ENCODE measurements around the gene ELFN1. TPM values are rescaled to one million over a fixed set of nuclear protein-coding genes. Genes with fewer than 3 reads are reported as not detected.

Gene ELFN1
- total RNA-seq, 5 donors from 2014 or later (not counting 1 experiment from before 2014, with no cell fraction given): 0.06 to 0.12 (median 0.07) TPM; not detected in 2

GRCh38 chr7:1754345-1754908 lies 84.3 kb downstream of the ELFN1 start:
- ChIA-PET POLR2A (interaction anchor here in 1 of 2 donors (0.7 kb wide), 1 partner anchor 83 kb away, joined by 11 read pairs; no protein-coding TSS in a partner anchor), CTCF (no interaction called here)
- H3K9me3 ChIP-seq: no peaks in the 10 kb centered on the region
- Mint-ChIP-seq H3K4me3 (no peak overlapping the region), H3K4me1 (peaks cover 3 to 9% (median 6%) of the 10 kb centered on the region in 3 donors), H3K27ac (peak overlapping the region in 1 of 2 donors; percentile 55), H3K27me3 (peaks cover 0 to 12% of the 10 kb centered on the region in 2 donors), H3K36me3 (no peaks in the 10 kb centered on the region), H3K9me3 (no peaks in the 10 kb centered on the region)
- H3K27ac ChIP-seq (ENCODE audit: low read length): no peak overlapping the region
- peaks cover 0 to 33% of the 10 kb centered on the region in 2 experiments for H3K27me3 ChIP-seq (replicated peaks in 1 of 2; ENCODE audit: control insufficient read depth in 2 of 2, extremely low read depth in 1 of 2, insufficient read depth in 2 of 2, low read length in 1 of 2)
- H3K4me1 ChIP-seq (ENCODE audit: control insufficient read depth in 1 of 2, extremely low read depth in 1 of 2, insufficient read depth in 2 of 2, low read length in 2 of 2): no peaks in the 10 kb centered on the region
- H3K36me3 ChIP-seq (ENCODE audit: control insufficient read depth in 2 of 2, extremely low read depth in 1 of 2, insufficient read depth in 1 of 2, low read length in 1 of 2): no peaks in the 10 kb centered on the region
- WGBS (ENCODE audit: insufficient coverage): no CpG with 5 or more reads among the region's 5 CpGs
- H3K4me3 ChIP-seq (ENCODE audit: control insufficient read depth in 1 of 2, extremely low read depth in 1 of 2, low read length in 1 of 2): no peak overlapping the region
- DNase-seq (no peak), ATAC-seq (replicated peaks in 1 of 4) (no peak)

GRCh38 chr7:1755783-1756625 lies 85.9 kb downstream of the ELFN1 start:
- peaks cover 3 to 9% (median 6%) of the 10 kb centered on the region in 3 donors for H3K4me1 Mint-ChIP-seq
- ATAC-seq (replicated peaks in 1 of 4) (no peak), DNase-seq (no peak)
- WGBS (ENCODE audit: insufficient coverage): 47% methylated on average over 8 of the region's 12 CpGs
- no peaks in the 10 kb centered on the region for H3K36me3 Mint-ChIP-seq
- Histone ChIP-seq H3K36me3 (ENCODE audit: control insufficient read depth in 2 of 2, extremely low read depth in 1 of 2, insufficient read depth in 1 of 2, low read length in 1 of 2) (no peaks in the 10 kb centered on the region), H3K27ac (ENCODE audit: low read length) (no peak overlapping the region), H3K4me3 (ENCODE audit: control insufficient read depth in 1 of 2, extremely low read depth in 1 of 2, low read length in 1 of 2) (no peak overlapping the region), H3K9me3 (no peaks in the 10 kb centered on the region), H3K4me1 (ENCODE audit: control insufficient read depth in 1 of 2, extremely low read depth in 1 of 2, insufficient read depth in 2 of 2, low read length in 2 of 2) (no peaks in the 10 kb centered on the region), H3K27me3 (replicated peaks in 1 of 2; ENCODE audit: control insufficient read depth in 2 of 2, extremely low read depth in 1 of 2, insufficient read depth in 2 of 2, low read length in 1 of 2) (peaks cover 0 to 37% of the 10 kb centered on the region in 2 experiments)
- POLR2A ChIA-PET: no interaction called here
- peaks cover 0 to 14% of the 10 kb centered on the region in 2 donors for H3K27me3 Mint-ChIP-seq
- H3K9me3 Mint-ChIP-seq: no peaks in the 10 kb centered on the region
- CTCF ChIA-PET: no interaction called here
- no peak overlapping the region for H3K4me3 Mint-ChIP-seq
- H3K27ac Mint-ChIP-seq: no peak overlapping the region

GRCh38 chr7:1757601-1758000 lies 87.5 kb downstream of the ELFN1 start:
- H3K27ac ChIP-seq (ENCODE audit: low read length): no peak overlapping the region
- no peaks in the 10 kb centered on the region for H3K36me3 ChIP-seq (ENCODE audit: control insufficient read depth in 2 of 2, extremely low read depth in 1 of 2, insufficient read depth in 1 of 2, low read length in 1 of 2)
- DNase-seq (no peak), ATAC-seq (replicated peaks in 1 of 4) (no peak)
- Mint-ChIP-seq H3K4me3 (no peak overlapping the region), H3K27me3 (peaks cover 0 to 14% of the 10 kb centered on the region in 2 donors), H3K27ac (no peak overlapping the region), H3K36me3 (no peaks in the 10 kb centered on the region), H3K4me1 (peaks cover 3 to 9% (median 6%) of the 10 kb centered on the region in 3 donors), H3K9me3 (peaks cover 0 to 5% (median 0%) of the 10 kb centered on the region in 3 donors)
- POLR2A ChIA-PET: no interaction called here
- CTCF ChIA-PET: no interaction called here
- H3K4me3 ChIP-seq (ENCODE audit: control insufficient read depth in 1 of 2, extremely low read depth in 1 of 2, low read length in 1 of 2): no peak overlapping the region
- 93% methylated on average over 7 of the region's 13 CpGs for WGBS (ENCODE audit: insufficient coverage)
- no peaks in the 10 kb centered on the region for H3K9me3 ChIP-seq
- peaks cover 0 to 43% of the 10 kb centered on the region in 2 experiments for H3K27me3 ChIP-seq (replicated peaks in 1 of 2; ENCODE audit: control insufficient read depth in 2 of 2, extremely low read depth in 1 of 2, insufficient read depth in 2 of 2, low read length in 1 of 2)
- no peaks in the 10 kb centered on the region for H3K4me1 ChIP-seq (ENCODE audit: control insufficient read depth in 1 of 2, extremely low read depth in 1 of 2, insufficient read depth in 2 of 2, low read length in 2 of 2)

- Histone ChIP-seq H3K36me3 (ENCODE audit: control insufficient read depth in 2 of 2, extremely low read depth in 1 of 2, insufficient read depth in 1 of 2, low read length in 1 of 2) (no peaks in the 10 kb centered on the region), H3K27ac (ENCODE audit: low read length) (no peak overlapping the region), H3K27me3 (replicated peaks in 1 of 2; ENCODE audit: control insufficient read depth in 2 of 2, extremely low read depth in 1 of 2, insufficient read depth in 2 of 2, low read length in 1 of 2) (peaks cover 0 to 43% of the 10 kb centered on the region in 2 experiments), H3K4me1 (ENCODE audit: control insufficient read depth in 1 of 2, extremely low read depth in 1 of 2, insufficient read depth in 2 of 2, low read length in 2 of 2) (no peaks in the 10 kb centered on the region), H3K4me3 (ENCODE audit: control insufficient read depth in 1 of 2, extremely low read depth in 1 of 2, low read length in 1 of 2) (no peak overlapping the region), H3K9me3 (no peaks in the 10 kb centered on the region)
- CTCF ChIA-PET: interaction anchor here in 1 of 2 donors (0.6 kb wide), 1 partner anchor 48 kb away, joined by 3 read pairs; no protein-coding TSS in a partner anchor
- DNase-seq (peak in 3 of 35 experiments; percentile 8 to 44 (median 11)), ATAC-seq (replicated peaks in 1 of 4) (no peak)
- Mint-ChIP-seq H3K27ac (no peak overlapping the region), H3K4me3 (no peak overlapping the region), H3K36me3 (no peaks in the 10 kb centered on the region), H3K27me3 (peaks cover 0 to 14% of the 10 kb centered on the region in 2 donors), H3K9me3 (peaks cover 0 to 5% (median 0%) of the 10 kb centered on the region in 3 donors), H3K4me1 (peaks cover 2 to 4% (median 2%) of the 10 kb centered on the region in 3 donors)
- POLR2A ChIA-PET: no interaction called here
- WGBS (ENCODE audit: insufficient coverage): 51% methylated on average over 9 of the region's 15 CpGs
These were observed 88.2 kb downstream of the ELFN1 start for GRCh38 chr7:1758028-1758858.

- Mint-ChIP-seq H3K27ac (no peak overlapping the region), H3K27me3 (peaks cover 0 to 14% of the 10 kb centered on the region in 2 donors), H3K9me3 (peaks cover 0 to 5% (median 0%) of the 10 kb centered on the region in 3 donors), H3K4me3 (no peak overlapping the region), H3K36me3 (no peaks in the 10 kb centered on the region), H3K4me1 (peaks cover 0 to 2% (median 0%) of the 10 kb centered on the region in 3 donors)
- ATAC-seq (replicated peaks in 1 of 4) (no peak), DNase-seq (no peak)
- Histone ChIP-seq H3K4me1 (ENCODE audit: control insufficient read depth in 1 of 2, extremely low read depth in 1 of 2, insufficient read depth in 2 of 2, low read length in 2 of 2) (no peaks in the 10 kb centered on the region), H3K27ac (ENCODE audit: low read length) (no peak overlapping the region), H3K9me3 (no peaks in the 10 kb centered on the region), H3K4me3 (ENCODE audit: control insufficient read depth in 1 of 2, extremely low read depth in 1 of 2, low read length in 1 of 2) (no peak overlapping the region), H3K36me3 (ENCODE audit: control insufficient read depth in 2 of 2, extremely low read depth in 1 of 2, insufficient read depth in 1 of 2, low read length in 1 of 2) (no peaks in the 10 kb centered on the region), H3K27me3 (replicated peaks in 1 of 2; ENCODE audit: control insufficient read depth in 2 of 2, extremely low read depth in 1 of 2, insufficient read depth in 2 of 2, low read length in 1 of 2) (peaks cover 0 to 43% of the 10 kb centered on the region in 2 experiments)
- ChIA-PET POLR2A (no interaction called here), CTCF (interaction anchor here in 1 of 2 donors (0.7 kb wide), 1 partner anchor 145 kb away, joined by 8 read pairs; no protein-coding TSS in a partner anchor)
- WGBS (ENCODE audit: insufficient coverage): 86% methylated on average over 32 of the region's 32 CpGs
These were observed 88.9 kb downstream of the ELFN1 start for GRCh38 chr7:1758859-1759521.

Measured in T-cell (primary cell).